ENCODE measurements around the gene IKZF1. TPM values are rescaled to one million over a fixed set of nuclear protein-coding genes. Genes with fewer than 3 reads are reported as not detected.

IKZF1 gene
- total and polyA plus RNA-seq, 9 of the 15 experiments (the other 6 are each of a cell fraction or from before 2014, with no cell fraction given), result 12.6 to 85.3 (median 44.7) TPM

GRCh38 chr7:50335230-50335794 lies 30.8 kb downstream of the IKZF1 start (continued):
- TF ChIP-seq ZNF224 (CRISPR knock-in tag; IDR thresholded peaks at IDR 0.05), result no peak
- TF ChIP-seq LARP7 (IDR thresholded peaks at IDR 0.05), result peak; percentile 75; the same call in 1 of the 2 replicates
- 0 out of 2 replicates have a peak, but pooled peaks have one; percentile 44 for TF ChIP-seq ZFP91 (CRISPR knock-in tag; IDR thresholded peaks at IDR 0.05)
- no peak for TF ChIP-seq PHTF2 (CRISPR knock-in tag; IDR thresholded peaks at IDR 0.05)
- no peak for TF ChIP-seq CLOCK (CRISPR knock-in tag; IDR thresholded peaks at IDR 0.05; ENCODE audit: borderline replicate concordance)
- TF ChIP-seq HEY1 (CRISPR knock-in tag; IDR thresholded peaks at IDR 0.05; ENCODE audit: borderline replicate concordance), result no peak
- no peak for TF ChIP-seq CREM (IDR thresholded peaks at IDR 0.05; ENCODE audit: low read depth)
- peak; percentile 55 for TF ChIP-seq ARHGAP35 (IDR thresholded peaks at IDR 0.05; ENCODE audit: partially characterized antibody)
- peak; percentile 9; the same call in 1 of the 2 replicates for TF ChIP-seq DPF2 (IDR thresholded peaks at IDR 0.05)
- TF ChIP-seq ZNF707 (CRISPR knock-in tag; conservative IDR thresholded peaks at IDR 0.05), result no peak
- TF ChIP-seq MNT (conservative IDR thresholded peaks at IDR 0.05), result no peak
- no peak for TF ChIP-seq ZNF785 (CRISPR knock-in tag; IDR thresholded peaks at IDR 0.05)
- 0 out of 2 replicates have a peak, but pooled peaks have one; percentile 5 for TF ChIP-seq STAT5A (IDR thresholded peaks at IDR 0.05; ENCODE audit: borderline replicate concordance, low read length)
- no peak for TF ChIP-seq ATF4 (CRISPR knock-in tag; IDR thresholded peaks at IDR 0.05)
- TF ChIP-seq TRIM25 (IDR thresholded peaks at IDR 0.05; ENCODE audit: borderline replicate concordance), result no peak
- no peak for TF ChIP-seq ZNF280A (IDR thresholded peaks at IDR 0.05; ENCODE audit: low read depth, partially characterized antibody)
